HEK293 (cell line): ENCODE results near the gene ENGASE.

Source experiments
- CTCF ChIA-PET: fragments of 350-600 bp; formaldehyde crosslinking; extraction: SDS; loops from one replicate; lab custom pipeline; 2021; ENCODE audit warnings: antibody characterized with exemption; lab: Yijun Ruan, JAX
- POLR2A ChIA-PET: fragments of 300-600 bp; formaldehyde crosslinking; extraction: SDS; loops from one replicate; lab custom pipeline; 2020; ENCODE audit warnings: antibody characterized with exemption, inconsistent platforms; lab: Yijun Ruan, JAX
- H3K27ac ChIP-seq: fragments of 200-500 bp; sonication (Bioruptor generic); 2 replicates; pipeline ENCODE4 v1.5.1; 2014; ENCODE audit warnings: low read depth, low read length, control low read depth, inconsistent platforms; ENCODE audit errors: extremely low read depth
- H3K36me3 ChIP-seq, 2 experiments: fragments of 200-500 bp in 1 of 2; sonication (Bioruptor generic) in 1 of 2; 1 replicate in 1 of 2; 2 replicates in 1 of 2; pipeline ENCODE4 v1.5.1; 2014 to 2017; ENCODE audit warnings: inconsistent platforms in 2 of 2, low read length in 2 of 2; ENCODE audit not compliant: control insufficient read depth in 2 of 2, insufficient read depth in 1 of 2
- H3K4me1 ChIP-seq: fragments of 200-500 bp; sonication (Bioruptor generic); 2 replicates; pipeline ENCODE4 v1.5.1; 2014; ENCODE audit warnings: mild to moderate bottlenecking, low read length, inconsistent platforms; ENCODE audit not compliant: control insufficient read depth, insufficient read depth
- H3K4me3 ChIP-seq: 2 replicates; pipeline ENCODE4 v1.5.1; 2011; ENCODE audit warnings: low read depth, mild to moderate bottlenecking, control low read depth, low read length, moderate library complexity
- H3K9me3 ChIP-seq: fragments of 200-500 bp; sonication (Bioruptor generic); 2 replicates; pipeline ENCODE4 v1.5.1; 2014; ENCODE audit warnings: low read depth, low read length, inconsistent platforms; ENCODE audit not compliant: control insufficient read depth, insufficient read depth
- BCL11B ChIP-seq: fragments of 450-650 bp; formaldehyde crosslinking; IDR thresholded peaks from 2 replicates; pipeline ENCODE4 v1.5.1; 2016; ENCODE audit warnings: low read depth, missing biosample characterization, missing genetic modification characterization
- GLIS2 ChIP-seq: fragments of 450-650 bp; formaldehyde crosslinking; IDR thresholded peaks from 2 replicates; pipeline ENCODE4 v1.5.1; 2016; ENCODE audit warnings: missing biosample characterization, missing genetic modification characterization
- KLF7 ChIP-seq: fragments of 450-650 bp; formaldehyde crosslinking; IDR thresholded peaks from 2 replicates; pipeline ENCODE4 v1.5.1; 2016; ENCODE audit warnings: missing biosample characterization, missing genetic modification characterization, borderline replicate concordance
- KLF9 ChIP-seq: fragments of 450-650 bp; formaldehyde crosslinking; IDR thresholded peaks from 2 replicates; pipeline ENCODE4 v1.5.1; 2016; ENCODE audit warnings: missing biosample characterization, missing genetic modification characterization, low read depth
- OVOL3 ChIP-seq: fragments of 450-650 bp; formaldehyde crosslinking; IDR thresholded peaks from 2 replicates; pipeline ENCODE4 v1.5.1; 2016; ENCODE audit warnings: missing biosample characterization, missing genetic modification characterization
- PRDM2 ChIP-seq: fragments of 450-650 bp; formaldehyde crosslinking; IDR thresholded peaks from 2 replicates; pipeline ENCODE4 v1.5.1; 2016; ENCODE audit warnings: missing biosample characterization, missing genetic modification characterization, borderline replicate concordance
- SP2 ChIP-seq: fragments of 450-650 bp; formaldehyde crosslinking; IDR thresholded peaks from 2 replicates; pipeline ENCODE4 v1.5.1; 2016; ENCODE audit warnings: missing biosample characterization, missing genetic modification characterization
- ZBTB17 ChIP-seq: fragments of 450-650 bp; formaldehyde crosslinking; IDR thresholded peaks from 2 replicates; pipeline ENCODE4 v1.5.1; 2016; ENCODE audit warnings: missing biosample characterization, missing genetic modification characterization
- ZBTB20 ChIP-seq: fragments of 450-650 bp; formaldehyde crosslinking; IDR thresholded peaks from 2 replicates; pipeline ENCODE4 v1.5.1; 2016; ENCODE audit warnings: missing biosample characterization, missing genetic modification characterization
- ZBTB21 ChIP-seq: fragments of 450-650 bp; formaldehyde crosslinking; IDR thresholded peaks from 2 replicates; pipeline ENCODE4 v1.5.1; 2017; ENCODE audit warnings: missing biosample characterization, missing genetic modification characterization
- ZBTB26 ChIP-seq: fragments of 450-650 bp; formaldehyde crosslinking; optimal IDR thresholded peaks from 2 replicates; pipeline ENCODE3; 2016; ENCODE audit warnings: missing biosample characterization, mild to moderate bottlenecking, missing genetic modification characterization
- ZBTB48 ChIP-seq: fragments of 450-650 bp; formaldehyde crosslinking; IDR thresholded peaks from 2 replicates; pipeline ENCODE4 v1.5.1; 2016; ENCODE audit warnings: missing biosample characterization, missing genetic modification characterization
- ZNF155 ChIP-seq: fragments of 450-650 bp; formaldehyde crosslinking; IDR thresholded peaks from 2 replicates; pipeline ENCODE4 v1.5.1; 2016; ENCODE audit warnings: missing biosample characterization, missing genetic modification characterization
- ZNF16 ChIP-seq: fragments of 450-650 bp; formaldehyde crosslinking; IDR thresholded peaks from 2 replicates; pipeline ENCODE4 v1.5.1; 2016; ENCODE audit warnings: low read depth, missing biosample characterization, missing genetic modification characterization
- ZNF2 ChIP-seq: fragments of 450-650 bp; formaldehyde crosslinking; IDR thresholded peaks from 2 replicates; pipeline ENCODE4 v1.5.1; 2016; ENCODE audit warnings: missing biosample characterization, missing genetic modification characterization
- ZNF239 ChIP-seq: fragments of 450-650 bp; formaldehyde crosslinking; IDR thresholded peaks from 2 replicates; pipeline ENCODE4 v1.5.1; 2016; ENCODE audit warnings: missing biosample characterization, missing genetic modification characterization
- ZNF248 ChIP-seq: fragments of 450-650 bp; formaldehyde crosslinking; IDR thresholded peaks from 2 replicates; pipeline ENCODE4 v1.5.1; 2017; ENCODE audit warnings: missing biosample characterization, missing genetic modification characterization
- ZNF274 ChIP-seq, 2 experiments: fragments of 200-500 bp in 1 of 2; fragments of 450-650 bp in 1 of 2; sonication (Bioruptor generic) in 1 of 2; formaldehyde crosslinking in 1 of 2; IDR thresholded peaks; 2 replicates each; pipeline versions ENCODE4 v1.5.1 to v1.6.1; 2014 to 2016; ENCODE audit warnings: borderline replicate concordance in 1 of 2, inconsistent platforms in 1 of 2, low read length in 1 of 2, missing biosample characterization in 1 of 2, missing genetic modification characterization in 1 of 2
- ZNF391 ChIP-seq: fragments of 450-650 bp; formaldehyde crosslinking; IDR thresholded peaks from 2 replicates; pipeline ENCODE4 v1.5.1; 2016; ENCODE audit warnings: low read depth, missing biosample characterization, missing genetic modification characterization, borderline replicate concordance
- ZNF394 ChIP-seq: fragments of 450-650 bp; formaldehyde crosslinking; IDR thresholded peaks from 2 replicates; pipeline ENCODE4 v1.5.1; 2016; ENCODE audit warnings: missing biosample characterization, missing genetic modification characterization, mild to moderate bottlenecking, moderate library complexity, borderline replicate concordance
- ZNF404 ChIP-seq: fragments of 450-650 bp; formaldehyde crosslinking; IDR thresholded peaks from 2 replicates; pipeline ENCODE4 v1.5.1; 2017; ENCODE audit warnings: missing biosample characterization, missing genetic modification characterization
- ZNF473 ChIP-seq: fragments of 450-650 bp; formaldehyde crosslinking; IDR thresholded peaks from 2 replicates; pipeline ENCODE4 v1.5.1; 2017; ENCODE audit warnings: missing biosample characterization, missing genetic modification characterization
- ZNF501 ChIP-seq: fragments of 450-650 bp; formaldehyde crosslinking; IDR thresholded peaks from 2 replicates; pipeline ENCODE4 v1.5.1; 2016; ENCODE audit warnings: missing biosample characterization, missing genetic modification characterization
- ZNF561 ChIP-seq: fragments of 450-650 bp; IDR thresholded peaks from 2 replicates; pipeline ENCODE4 v1.5.1; 2018; ENCODE audit warnings: missing biosample characterization, missing genetic modification characterization, borderline replicate concordance
- ZNF600 ChIP-seq: fragments of 450-650 bp; formaldehyde crosslinking; IDR thresholded peaks from 2 replicates; pipeline ENCODE4 v1.5.1; 2016; ENCODE audit warnings: missing biosample characterization, missing genetic modification characterization
- ZNF658 ChIP-seq: fragments of 450-650 bp; formaldehyde crosslinking; IDR thresholded peaks from 2 replicates; pipeline ENCODE4; 2016; ENCODE audit warnings: missing biosample characterization, missing genetic modification characterization
- ZNF660 ChIP-seq: fragments of 450-650 bp; IDR thresholded peaks from 2 replicates; pipeline ENCODE4 v1.5.1; 2018; ENCODE audit warnings: missing biosample characterization, mild to moderate bottlenecking, missing genetic modification characterization
- ZNF76 ChIP-seq: fragments of 450-650 bp; formaldehyde crosslinking; IDR thresholded peaks from 2 replicates; pipeline ENCODE4; 2016; ENCODE audit warnings: low read depth, missing biosample characterization, missing genetic modification characterization, borderline replicate concordance
- TF ChIP-seq, protein P1 (sequence below): fragments of 450-650 bp; formaldehyde crosslinking; IDR thresholded peaks from 2 replicates; pipeline ENCODE4 v1.5.1; 2016; ENCODE audit warnings: missing biosample characterization, missing genetic modification characterization

Gene ENGASE

DNA sequence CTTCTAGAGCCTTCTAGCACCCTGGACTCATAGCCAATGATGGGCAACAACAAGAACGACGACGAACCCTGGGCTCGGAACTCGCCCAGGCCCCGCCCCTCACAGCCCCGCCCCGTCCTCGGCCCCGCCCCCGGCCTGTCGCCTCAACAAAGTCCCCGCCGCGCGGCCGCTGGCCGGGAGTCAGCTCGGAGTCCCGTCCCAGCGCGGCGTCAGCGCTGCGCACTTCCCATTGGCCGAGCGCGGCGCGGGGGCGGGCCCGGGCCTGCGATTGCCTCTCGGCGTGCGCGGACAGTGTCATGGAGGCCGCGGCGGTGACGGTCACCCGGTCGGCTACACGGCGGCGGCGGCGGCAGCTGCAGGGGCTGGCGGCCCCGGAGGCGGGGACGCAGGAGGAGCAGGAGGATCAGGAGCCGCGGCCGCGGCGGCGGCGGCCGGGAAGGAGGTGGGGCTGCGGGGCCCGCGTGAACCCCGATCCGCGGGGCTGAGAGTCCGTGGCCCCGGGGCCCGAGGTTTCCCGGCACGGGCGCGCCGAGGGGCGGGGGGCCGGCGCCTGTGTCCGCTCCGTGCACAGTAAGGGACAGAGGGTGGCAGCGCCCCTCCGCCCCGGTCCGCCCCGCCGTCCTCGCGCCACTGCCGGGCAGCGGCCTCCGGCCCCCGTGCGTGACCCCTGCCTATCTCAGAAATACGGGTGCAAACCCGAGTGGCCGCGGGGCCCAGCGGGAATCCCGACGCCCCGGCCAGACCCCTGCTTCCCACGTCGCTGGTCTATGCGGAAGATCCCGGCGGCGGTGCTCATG is at the start of gene ENGASE:
Gene ENGASE, plus strand, starts transcription at position 176 of the 797 bp plus-strand sequence. Its CDS starts 121 bp downstream, at position 297.
- ChIA-PET CTCF (interaction anchor here (0.6 to 2.9 kb wide), 13 partner anchors 10 to 319 kb away, joined by 3 to 19 read pairs (median 4); no protein-coding TSS in a partner anchor), POLR2A (interaction anchor here (0.6 to 1.2 kb wide), 13 partner anchors 10 to 888 kb away, joined by 3 to 8 read pairs (median 3); partner anchors contain the start of genes AFMID and TK1)
- Histone ChIP-seq H3K36me3 (peaks cover 10 to 26% of the 10 kb centered on the region in 2 experiments), H3K4me1 (peaks cover 4% of the 10 kb centered on the region; the same call in 1 of the 2 replicates), H3K4me3 (peak within 1 kb of the TSS; percentile 68), H3K9me3 (no peaks in the 10 kb centered on the region), H3K27ac (peak within 1 kb of the TSS; percentile 80; the same call in 1 of the 2 replicates)
- TF ChIP-seq ZNF155 (tag by site-specific recombination) (no peak), ZNF473 (tag by site-specific recombination) (no peak), ZNF2 (tag by site-specific recombination) (no peak), ZNF239 (tag by site-specific recombination) (no peak), ZNF274 (IDR thresholded peaks at IDR 0.05; ENCODE audit: low read length) (no peak), ZNF274 (tag by site-specific recombination; IDR thresholded peaks at IDR 0.05; ENCODE audit: borderline replicate concordance) (no peak), ZBTB26 (tag by site-specific recombination) (peak; percentile 56), ZNF600 (tag by site-specific recombination) (no peak), GLIS2 (tag by site-specific recombination) (0 out of 2 replicates have a peak, but pooled peaks have one; percentile 13), ZNF16 (tag by site-specific recombination) (no peak), ZBTB20 (peak; percentile 15; the same call in 1 of the 2 replicates), SP2 (tag by site-specific recombination) (peak; percentile 66), ZBTB48 (tag by site-specific recombination) (no peak), ZNF404 (tag by site-specific recombination) (no peak), BCL11B (tag by site-specific recombination) (no peak), ZNF501 (tag by site-specific recombination) (no peak), ZNF76 (tag by site-specific recombination) (no peak), OVOL3 (tag by site-specific recombination) (no peak), ZNF660 (peak; percentile 64; the same call in 1 of the 2 replicates), ZNF391 (no peak), ZNF561 (tag by site-specific recombination) (peak; percentile 35; the same call in 1 of the 2 replicates), ZNF248 (tag by site-specific recombination) (no peak), ZBTB21 (tag by site-specific recombination) (no peak), ZBTB17 (tag by site-specific recombination) (no peak), ZNF394 (tag by site-specific recombination) (no peak), ZNF658 (tag by site-specific recombination) (no peak), KLF9 (tag by site-specific recombination) (0 out of 2 replicates have a peak, but pooled peaks have one; percentile 25), PRDM2 (tag by site-specific recombination) (no peak), KLF7 (tag by site-specific recombination) (no peak)
- TF ChIP-seq, protein P1, sequence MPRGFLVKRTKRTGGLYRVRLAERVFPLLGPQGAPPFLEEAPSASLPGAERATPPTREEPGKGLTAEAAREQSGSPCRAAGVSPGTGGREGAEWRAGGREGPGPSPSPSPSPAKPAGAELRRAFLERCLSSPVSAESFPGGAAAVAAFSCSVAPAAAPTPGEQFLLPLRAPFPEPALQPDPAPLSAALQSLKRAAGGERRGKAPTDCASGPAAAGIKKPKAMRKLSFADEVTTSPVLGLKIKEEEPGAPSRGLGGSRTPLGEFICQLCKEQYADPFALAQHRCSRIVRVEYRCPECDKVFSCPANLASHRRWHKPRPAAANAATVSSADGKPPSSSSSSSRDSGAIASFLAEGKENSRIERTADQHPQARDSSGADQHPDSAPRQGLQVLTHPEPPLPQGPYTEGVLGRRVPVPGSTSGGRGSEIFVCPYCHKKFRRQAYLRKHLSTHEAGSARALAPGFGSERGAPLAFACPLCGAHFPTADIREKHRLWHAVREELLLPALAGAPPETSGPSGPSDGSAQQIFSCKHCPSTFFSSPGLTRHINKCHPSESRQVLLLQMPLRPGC (tag by site-specific recombination), result no peak
